HG03103 (cell line): ENCODE measurements around the gene P2RX5.

ENCODE experiments used
- ATAC-seq: cut with Tn5 transposase; IDR thresholded peaks from one replicate; pipeline ENCODE4 v1.9.1; 2021; ENCODE audit warnings: low read depth; ENCODE audit not compliant: unreplicated experiment

The P2RX5 gene

GRCh38 chr17:3658784-3659449 lies 37.0 kb downstream of the P2RX5 start:
- no peak for ATAC-seq

- no peak for ATAC-seq
Measured at GRCh38 chr17:3657874-3658783, 37.8 kb downstream of the P2RX5 start.

GRCh38 chr17:3657588-3657869 lies 38.4 kb downstream of the P2RX5 start:
- no peak for ATAC-seq

- ATAC-seq = no peak
Measured at GRCh38 chr17:3656755-3657587, 39.0 kb downstream of the P2RX5 start.

- no peak for ATAC-seq
Measured at GRCh38 chr17:3656353-3656752, 39.6 kb downstream of the P2RX5 start.

- ATAC-seq = no peak
Measured at GRCh38 chr17:3655766-3656165, 40.2 kb downstream of the P2RX5 start.

GRCh38 chr17:3647769-3648555 lies 48.0 kb downstream of the P2RX5 start:
- ATAC-seq = no peak

- no peak for ATAC-seq
Measured at GRCh38 chr17:3647251-3647650, 48.7 kb downstream of the P2RX5 start.

GRCh38 chr17:3645310-3645709 lies 50.6 kb downstream of the P2RX5 start:
- no peak for ATAC-seq

GRCh38 chr17:3643889-3644349 lies 52.0 kb downstream of the P2RX5 start:
- ATAC-seq = no peak

- ATAC-seq = no peak
Measured at GRCh38 chr17:3641717-3642486, 54.1 kb downstream of the P2RX5 start.

GRCh38 chr17:3641014-3641413 lies 54.9 kb downstream of the P2RX5 start:
- ATAC-seq = no peak

- no peak for ATAC-seq
Measured at GRCh38 chr17:3639981-3640596, 55.9 kb downstream of the P2RX5 start.

GRCh38 chr17:3636908-3637373 lies 59.0 kb downstream of the P2RX5 start:
- peak; percentile 4 for ATAC-seq

- peak; percentile 77 for ATAC-seq
Measured at GRCh38 chr17:3636154-3636907, 59.6 kb downstream of the P2RX5 start, which contains the start of the genes CTNS and SHPK. Gene CTNS, plus strand, starts transcription at chr17:3636760. Its CDS starts 3,447 bp downstream, at chr17:3640207. Gene SHPK, minus strand, starts transcription at chr17:3636250. Its CDS starts 31 bp downstream, at chr17:3636219.

GRCh38 chr17:3635474-3636153 lies 60.3 kb downstream of the P2RX5 start:
- ATAC-seq = peak; percentile 20

GRCh38 chr17:3632287-3632686 lies 63.7 kb downstream of the P2RX5 start:
- no peak for ATAC-seq

GRCh38 chr17:3630781-3631180 lies 65.2 kb downstream of the P2RX5 start:
- ATAC-seq = no peak
